Measurements from ENCODE around the gene ANKS6.

DNA sequence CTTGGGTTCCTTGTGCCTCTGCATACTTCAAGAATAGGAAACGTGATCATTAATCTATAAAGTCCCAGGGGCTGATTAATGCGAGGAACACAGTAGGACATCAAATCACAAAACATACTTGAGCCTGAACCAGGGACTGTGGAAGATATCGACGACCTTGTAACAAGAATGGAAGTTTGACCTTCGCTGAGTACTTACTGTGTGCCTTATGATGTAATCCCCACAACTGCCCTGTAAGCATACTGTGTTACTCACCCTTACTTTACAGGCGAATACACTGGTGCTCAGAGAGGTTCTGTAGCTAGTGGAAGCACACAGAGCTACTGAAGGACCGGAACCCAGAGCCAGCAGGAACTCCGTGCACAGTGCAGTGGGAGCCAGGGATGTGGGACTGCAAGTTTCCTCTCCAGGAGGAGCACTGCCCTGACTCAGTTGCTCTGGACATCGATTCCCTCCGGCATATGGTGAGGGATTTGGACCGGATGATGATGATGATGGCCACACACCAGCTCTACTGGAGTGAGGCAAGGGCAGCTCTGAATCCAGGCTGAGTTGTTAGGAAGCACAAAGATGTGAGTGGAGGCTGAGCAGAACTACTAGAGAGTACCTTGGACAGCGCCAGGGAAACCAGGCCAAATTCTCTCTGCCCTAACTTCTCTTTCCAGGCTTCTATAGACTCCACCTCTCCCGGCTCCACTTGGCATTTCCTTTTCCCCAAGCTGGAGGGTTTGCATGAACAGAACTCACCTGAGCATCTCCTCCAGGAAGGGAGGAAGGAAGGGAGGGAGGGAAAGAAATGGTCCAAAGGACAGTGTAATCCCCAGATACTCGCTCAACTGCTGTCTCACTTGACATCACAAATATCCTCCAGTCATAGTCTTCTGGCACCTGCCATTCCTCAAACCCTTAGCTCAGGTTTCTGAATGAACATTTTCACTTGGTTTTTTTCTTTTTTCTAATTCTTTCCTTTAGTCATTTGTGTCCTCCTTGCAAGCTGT is 86.1 kb downstream of the ANKS6 start:
- TF ChIP-seq, protein P1, sequence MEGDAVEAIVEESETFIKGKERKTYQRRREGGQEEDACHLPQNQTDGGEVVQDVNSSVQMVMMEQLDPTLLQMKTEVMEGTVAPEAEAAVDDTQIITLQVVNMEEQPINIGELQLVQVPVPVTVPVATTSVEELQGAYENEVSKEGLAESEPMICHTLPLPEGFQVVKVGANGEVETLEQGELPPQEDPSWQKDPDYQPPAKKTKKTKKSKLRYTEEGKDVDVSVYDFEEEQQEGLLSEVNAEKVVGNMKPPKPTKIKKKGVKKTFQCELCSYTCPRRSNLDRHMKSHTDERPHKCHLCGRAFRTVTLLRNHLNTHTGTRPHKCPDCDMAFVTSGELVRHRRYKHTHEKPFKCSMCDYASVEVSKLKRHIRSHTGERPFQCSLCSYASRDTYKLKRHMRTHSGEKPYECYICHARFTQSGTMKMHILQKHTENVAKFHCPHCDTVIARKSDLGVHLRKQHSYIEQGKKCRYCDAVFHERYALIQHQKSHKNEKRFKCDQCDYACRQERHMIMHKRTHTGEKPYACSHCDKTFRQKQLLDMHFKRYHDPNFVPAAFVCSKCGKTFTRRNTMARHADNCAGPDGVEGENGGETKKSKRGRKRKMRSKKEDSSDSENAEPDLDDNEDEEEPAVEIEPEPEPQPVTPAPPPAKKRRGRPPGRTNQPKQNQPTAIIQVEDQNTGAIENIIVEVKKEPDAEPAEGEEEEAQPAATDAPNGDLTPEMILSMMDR (IDR thresholded peaks at IDR 0.05) = no peak
- TF ChIP-seq POLR2A (IDR thresholded peaks at IDR 0.05) = no peak

Measured in transverse colon (tissue), 3 donors.